GM21825 (cell line): ENCODE data around the gene PRR27.
A peak's percentile ranks its signal among the peaks of the same experiment; 100 is the strongest.

Source experiments
- ATAC-seq: cut with Tn5 transposase; IDR thresholded peaks from one replicate; pipeline ENCODE4 v1.9.1; 2021; ENCODE audit warnings: mild to moderate bottlenecking, moderate library complexity; ENCODE audit not compliant: unreplicated experiment

PRR27 gene

GRCh38 chr4:70153937-70154336 is at the start of gene PRR27:
Gene PRR27 (plus strand): TSS chr4:70154237. CDS start chr4:70154376, 139 bp downstream.
- ATAC-seq = no peak

- ATAC-seq = no peak
These were observed 43.1 kb upstream of the PRR27 start for GRCh38 chr4:70110917-70111316.

GRCh38 chr4:70113656-70114055 is 40.4 kb upstream of the PRR27 start:
- no peak for ATAC-seq

- no peak for ATAC-seq
These were observed 39.9 kb upstream of the PRR27 start for GRCh38 chr4:70114096-70114495.

- ATAC-seq = no peak
These were observed 33.7 kb upstream of the PRR27 start for GRCh38 chr4:70120323-70120722.

GRCh38 chr4:70133473-70133872 is 20.6 kb upstream of the PRR27 start:
- ATAC-seq = no peak

GRCh38 chr4:70138751-70139150 is 15.3 kb upstream of the PRR27 start:
- no peak for ATAC-seq

GRCh38 chr4:70151271-70151670 is 2.8 kb upstream of the PRR27 start:
- no peak for ATAC-seq

- no peak for ATAC-seq
These were observed 1.9 kb upstream of the PRR27 start for GRCh38 chr4:70152088-70152487.

- no peak for ATAC-seq
These were observed 4.5 kb downstream of the PRR27 start for GRCh38 chr4:70158576-70158975.

- ATAC-seq = no peak
These were observed 23.1 kb downstream of the PRR27 start for GRCh38 chr4:70177090-70177489.

- no peak for ATAC-seq
These were observed 24.1 kb downstream of the PRR27 start for GRCh38 chr4:70178075-70178660.

GRCh38 chr4:70179811-70180210 is 25.8 kb downstream of the PRR27 start:
- no peak for ATAC-seq

GRCh38 chr4:70181864-70182263 is 27.8 kb downstream of the PRR27 start:
- ATAC-seq = no peak

GRCh38 chr4:70182517-70183167 is 28.6 kb downstream of the PRR27 start:
- ATAC-seq = no peak

GRCh38 chr4:70183168-70183939 is 29.3 kb downstream of the PRR27 start:
- peak; percentile 78 for ATAC-seq

- no peak for ATAC-seq
These were observed 29.9 kb downstream of the PRR27 start for GRCh38 chr4:70183940-70184246.

- ATAC-seq = no peak
These were observed 33.2 kb downstream of the PRR27 start for GRCh38 chr4:70187216-70187615.

GRCh38 chr4:70190579-70190978 is 36.5 kb downstream of the PRR27 start:
- no peak for ATAC-seq

- no peak for ATAC-seq
These were observed 37.6 kb downstream of the PRR27 start for GRCh38 chr4:70191647-70192046.

GRCh38 chr4:70192895-70193294 is 38.9 kb downstream of the PRR27 start:
- no peak for ATAC-seq

GRCh38 chr4:70195425-70195824 is 41.4 kb downstream of the PRR27 start, which contains the start of gene ODAM:
Gene ODAM (plus strand): TSS chr4:70195725. CDS start chr4:70196544, 819 bp downstream.
- ATAC-seq = no peak
